GM18499 (cell line): ENCODE results near the gene CLDN25.

Experiments
- ATAC-seq: cut with Tn5 transposase; IDR thresholded peaks from one replicate; pipeline ENCODE4 v1.9.1; 2021; ENCODE audit warnings: moderate number of reproducible peaks; ENCODE audit not compliant: insufficient read depth, unreplicated experiment

The CLDN25 gene

GRCh38 chr11:113806406-113806805 lies 26.8 kb downstream of the CLDN25 start:
- ATAC-seq, result no peak

- ATAC-seq, result no peak
Measured at GRCh38 chr11:113808931-113809330, 29.3 kb downstream of the CLDN25 start.

- ATAC-seq, result no peak
Measured at GRCh38 chr11:113814181-113814580, 34.6 kb downstream of the CLDN25 start.

GRCh38 chr11:113817162-113817561 lies 37.6 kb downstream of the CLDN25 start:
- ATAC-seq, result no peak

- no peak for ATAC-seq
Measured at GRCh38 chr11:113817626-113818025, 38.0 kb downstream of the CLDN25 start.

- no peak for ATAC-seq
Measured at GRCh38 chr11:113818426-113818825, 38.8 kb downstream of the CLDN25 start.

GRCh38 chr11:113827477-113827876 lies 47.9 kb downstream of the CLDN25 start:
- ATAC-seq, result no peak

- ATAC-seq, result no peak
Measured at GRCh38 chr11:113828191-113828590, 48.6 kb downstream of the CLDN25 start.

GRCh38 chr11:113829751-113830150 lies 50.2 kb downstream of the CLDN25 start:
- no peak for ATAC-seq
